GM23338 (cell line): ENCODE results near the gene SOS2. TPM values are rescaled to one million over a fixed set of nuclear protein-coding genes. Genes with fewer than 3 reads are reported as not detected.

Experiments
- ATAC-seq: fragments of 200-7000 bp; cut with Tn5 transposase; 3 replicates; pipeline ENCODE4 v1.9.1; 2020
- DNase-seq: peaks from one replicate; pipeline ENCODE4 v3.0.0-alpha.2; 2015; ENCODE audit warnings: low spot score
- H2AFZ ChIP-seq: fragments of 200-600 bp; sonication (generic); 2 replicates; pipeline ENCODE4 v1.8.0; 2016; ENCODE audit warnings: antibody characterized with exemption, mild to moderate bottlenecking, moderate library complexity
- H3F3A ChIP-seq: fragments of 200-600 bp; sonication (generic); replicated peaks from 2 replicates; pipeline ENCODE4 v1.8.0; 2017; ENCODE audit warnings: antibody characterized with exemption, mixed run types, low read depth
- H3K27ac ChIP-seq: fragments of 200-600 bp; sonication (generic); 2 replicates; pipeline ENCODE4 v1.6.1; 2016; ENCODE audit warnings: low read depth
- H3K27me3 ChIP-seq: fragments of 200-600 bp; sonication (generic); 2 replicates; pipeline ENCODE4 v1.8.0; 2016; ENCODE audit warnings: mild to moderate bottlenecking, mixed run types, moderate library complexity; ENCODE audit not compliant: insufficient read depth
- H3K36me3 ChIP-seq: fragments of 200-600 bp; sonication (generic); 2 replicates; pipeline ENCODE4 v1.8.0; 2016; ENCODE audit warnings: mild to moderate bottlenecking; ENCODE audit not compliant: insufficient read depth
- H3K4me1 ChIP-seq: fragments of 200-600 bp; sonication (generic); 2 replicates; pipeline ENCODE4 v1.8.0; 2016; ENCODE audit warnings: mild to moderate bottlenecking, moderate library complexity; ENCODE audit not compliant: insufficient read depth
- H3K4me2 ChIP-seq: fragments of 200-600 bp; sonication (generic); 2 replicates; pipeline ENCODE4 v1.7.1; 2017; ENCODE audit warnings: mixed run types
- H3K4me3 ChIP-seq: fragments of 200-600 bp; sonication (generic); 2 replicates; pipeline ENCODE4 v1.6.1; 2016; ENCODE audit warnings: mixed run types
- H3K79me2 ChIP-seq: fragments of 200-600 bp; sonication (generic); replicated peaks from 2 replicates; pipeline ENCODE4 v1.8.0; 2017; ENCODE audit warnings: mild to moderate bottlenecking; ENCODE audit not compliant: insufficient read depth
- H3K9me2 ChIP-seq: fragments of 200-600 bp; sonication (generic); 2 replicates; pipeline ENCODE4 v1.8.0; 2017; ENCODE audit not compliant: insufficient read depth
- H4K20me1 ChIP-seq: fragments of 200-600 bp; sonication (generic); replicated peaks from 2 replicates; pipeline ENCODE4 v1.8.0; 2017; ENCODE audit warnings: mild to moderate bottlenecking; ENCODE audit not compliant: insufficient read depth
- H3K27ac Mint-ChIP-seq: 2 replicates; pipeline ENCODE4 v1.8.0; 2020; ENCODE audit warnings: inconsistent platforms, mild to moderate bottlenecking, moderate library complexity, mixed read lengths
- H3K27me3 Mint-ChIP-seq: 3 replicates; pipeline ENCODE4 v1.8.0; 2022; ENCODE audit warnings: low read depth, mild to moderate bottlenecking, moderate library complexity, mixed read lengths, inconsistent platforms; ENCODE audit not compliant: insufficient read depth, poor library complexity
- H3K36me3 Mint-ChIP-seq: 3 replicates; pipeline ENCODE4 v1.8.0; 2021; ENCODE audit warnings: low read depth, mild to moderate bottlenecking, inconsistent platforms, moderate library complexity, mixed read lengths
- H3K4me1 Mint-ChIP-seq: 3 replicates; pipeline ENCODE4 v1.8.0; 2020; ENCODE audit warnings: mild to moderate bottlenecking, inconsistent platforms, mixed read lengths
- H3K4me3 Mint-ChIP-seq: 3 replicates; pipeline ENCODE4 v1.8.0; 2021; ENCODE audit warnings: moderate library complexity, mild to moderate bottlenecking, inconsistent platforms, mixed read lengths
- H3K9me3 Mint-ChIP-seq: 3 replicates; pipeline ENCODE4 v1.8.0; 2020; ENCODE audit warnings: moderate library complexity, mild to moderate bottlenecking, inconsistent platforms, mixed read lengths
- EZH2phosphoT487 ChIP-seq: fragments of 200-600 bp; sonication (generic); IDR thresholded peaks from one replicate; pipeline ENCODE4 v1.8.1; 2018; ENCODE audit warnings: antibody characterized with exemption; ENCODE audit not compliant: unreplicated experiment
- ZNF114 ChIP-seq: fragments of 250-450 bp; sonication (Bioruptor Pico); IDR thresholded peaks from 2 replicates; pipeline ENCODE4 v1.5.0; 2020; ENCODE audit warnings: mild to moderate bottlenecking, moderate library complexity
- polyA plus RNA-seq: library from polyadenylated mRNA; unstranded; fragments of >200 nt; fragmentation: Nextera tagmentation; extraction: Ambion mirVana; gene quantifications from 2 replicates; pipeline ENCODE4 v1.2.1, GENCODE V29; 2016
- total RNA-seq: library from RNA; depleted of rRNA; stranded (reverse); fragments of >200 nt; shearing (Covaris generic); gene quantifications from 2 replicates; pipeline ENCODE4 v1.2.3, GENCODE V29; 2014
- TF ChIP-seq, protein P1 (sequence below): fragments of 250-450 bp; sonication (Bioruptor Pico); IDR thresholded peaks from 2 replicates; pipeline ENCODE4 v1.5.0; 2020; ENCODE audit warnings: mild to moderate bottlenecking, moderate library complexity
- TF ChIP-seq, protein P2 (sequence below), 2 experiments: fragments of 200-600 bp in 1 of 2; sonication (generic) in 1 of 2; conservative IDR thresholded peaks; 2 replicates each; pipeline versions ENCODE4 v1.5.1 to v1.6.1; 2016 to 2017; ENCODE audit warnings: antibody characterized with exemption in 2 of 2, low read depth in 2 of 2, mild to moderate bottlenecking in 2 of 2, moderate library complexity in 1 of 2
- TF ChIP-seq, protein P3 (sequence below): IDR thresholded peaks from one replicate; pipeline ENCODE4 v1.6.1; 2018; ENCODE audit warnings: antibody characterized with exemption; ENCODE audit not compliant: unreplicated experiment

SOS2 gene
- total and polyA plus RNA-seq, 2 experiments from 2014 or later, result 3.5 to 11.4 TPM

DNA sequence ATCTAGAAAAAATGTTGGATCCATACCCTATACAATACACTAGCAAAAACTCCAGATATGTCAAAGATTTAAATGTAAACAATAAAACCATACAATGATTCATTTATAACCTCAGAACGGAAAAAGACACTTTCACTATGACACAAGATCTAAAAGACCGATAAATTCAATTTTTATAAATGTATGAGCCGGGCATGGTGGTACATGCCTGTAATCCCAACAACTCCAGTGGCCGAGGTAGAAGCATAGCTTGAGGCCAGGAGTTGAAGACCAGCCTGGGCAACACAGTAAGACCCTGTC lies 2.5 kb upstream of the SOS2 start:
- Histone ChIP-seq H3K9me2 (no peaks in the 10 kb centered on the region), H2AFZ (no peak overlapping the region), H3K4me3 (no peak overlapping the region), H3K4me2 (no peak overlapping the region), H4K20me1 (no peaks in the 10 kb centered on the region), H3K27me3 (no peaks in the 10 kb centered on the region; the same call in 1 of the 2 replicates), H3K79me2 (peaks cover 18% of the 10 kb centered on the region), H3K36me3 (no peaks in the 10 kb centered on the region), H3K4me1 (peaks cover 9% of the 10 kb centered on the region; the same call in 1 of the 2 replicates), H3F3A (0 out of 2 replicates have a peak, but pooled peaks cover 6% of the 10 kb centered on the region), H3K27ac (no peak overlapping the region)
- H3K4me1 Mint-ChIP-seq, result peaks cover 15% of the 10 kb centered on the region; the same call in 2 of the 3 replicates
- H3K27me3 Mint-ChIP-seq, result peaks cover 4% of the 10 kb centered on the region
- H3K36me3 Mint-ChIP-seq, result peaks cover under 1% of the 10 kb centered on the region; the same call in 1 of the 3 replicates
- DNase-seq (no peak), ATAC-seq (no peak)
- TF ChIP-seq, protein P1, sequence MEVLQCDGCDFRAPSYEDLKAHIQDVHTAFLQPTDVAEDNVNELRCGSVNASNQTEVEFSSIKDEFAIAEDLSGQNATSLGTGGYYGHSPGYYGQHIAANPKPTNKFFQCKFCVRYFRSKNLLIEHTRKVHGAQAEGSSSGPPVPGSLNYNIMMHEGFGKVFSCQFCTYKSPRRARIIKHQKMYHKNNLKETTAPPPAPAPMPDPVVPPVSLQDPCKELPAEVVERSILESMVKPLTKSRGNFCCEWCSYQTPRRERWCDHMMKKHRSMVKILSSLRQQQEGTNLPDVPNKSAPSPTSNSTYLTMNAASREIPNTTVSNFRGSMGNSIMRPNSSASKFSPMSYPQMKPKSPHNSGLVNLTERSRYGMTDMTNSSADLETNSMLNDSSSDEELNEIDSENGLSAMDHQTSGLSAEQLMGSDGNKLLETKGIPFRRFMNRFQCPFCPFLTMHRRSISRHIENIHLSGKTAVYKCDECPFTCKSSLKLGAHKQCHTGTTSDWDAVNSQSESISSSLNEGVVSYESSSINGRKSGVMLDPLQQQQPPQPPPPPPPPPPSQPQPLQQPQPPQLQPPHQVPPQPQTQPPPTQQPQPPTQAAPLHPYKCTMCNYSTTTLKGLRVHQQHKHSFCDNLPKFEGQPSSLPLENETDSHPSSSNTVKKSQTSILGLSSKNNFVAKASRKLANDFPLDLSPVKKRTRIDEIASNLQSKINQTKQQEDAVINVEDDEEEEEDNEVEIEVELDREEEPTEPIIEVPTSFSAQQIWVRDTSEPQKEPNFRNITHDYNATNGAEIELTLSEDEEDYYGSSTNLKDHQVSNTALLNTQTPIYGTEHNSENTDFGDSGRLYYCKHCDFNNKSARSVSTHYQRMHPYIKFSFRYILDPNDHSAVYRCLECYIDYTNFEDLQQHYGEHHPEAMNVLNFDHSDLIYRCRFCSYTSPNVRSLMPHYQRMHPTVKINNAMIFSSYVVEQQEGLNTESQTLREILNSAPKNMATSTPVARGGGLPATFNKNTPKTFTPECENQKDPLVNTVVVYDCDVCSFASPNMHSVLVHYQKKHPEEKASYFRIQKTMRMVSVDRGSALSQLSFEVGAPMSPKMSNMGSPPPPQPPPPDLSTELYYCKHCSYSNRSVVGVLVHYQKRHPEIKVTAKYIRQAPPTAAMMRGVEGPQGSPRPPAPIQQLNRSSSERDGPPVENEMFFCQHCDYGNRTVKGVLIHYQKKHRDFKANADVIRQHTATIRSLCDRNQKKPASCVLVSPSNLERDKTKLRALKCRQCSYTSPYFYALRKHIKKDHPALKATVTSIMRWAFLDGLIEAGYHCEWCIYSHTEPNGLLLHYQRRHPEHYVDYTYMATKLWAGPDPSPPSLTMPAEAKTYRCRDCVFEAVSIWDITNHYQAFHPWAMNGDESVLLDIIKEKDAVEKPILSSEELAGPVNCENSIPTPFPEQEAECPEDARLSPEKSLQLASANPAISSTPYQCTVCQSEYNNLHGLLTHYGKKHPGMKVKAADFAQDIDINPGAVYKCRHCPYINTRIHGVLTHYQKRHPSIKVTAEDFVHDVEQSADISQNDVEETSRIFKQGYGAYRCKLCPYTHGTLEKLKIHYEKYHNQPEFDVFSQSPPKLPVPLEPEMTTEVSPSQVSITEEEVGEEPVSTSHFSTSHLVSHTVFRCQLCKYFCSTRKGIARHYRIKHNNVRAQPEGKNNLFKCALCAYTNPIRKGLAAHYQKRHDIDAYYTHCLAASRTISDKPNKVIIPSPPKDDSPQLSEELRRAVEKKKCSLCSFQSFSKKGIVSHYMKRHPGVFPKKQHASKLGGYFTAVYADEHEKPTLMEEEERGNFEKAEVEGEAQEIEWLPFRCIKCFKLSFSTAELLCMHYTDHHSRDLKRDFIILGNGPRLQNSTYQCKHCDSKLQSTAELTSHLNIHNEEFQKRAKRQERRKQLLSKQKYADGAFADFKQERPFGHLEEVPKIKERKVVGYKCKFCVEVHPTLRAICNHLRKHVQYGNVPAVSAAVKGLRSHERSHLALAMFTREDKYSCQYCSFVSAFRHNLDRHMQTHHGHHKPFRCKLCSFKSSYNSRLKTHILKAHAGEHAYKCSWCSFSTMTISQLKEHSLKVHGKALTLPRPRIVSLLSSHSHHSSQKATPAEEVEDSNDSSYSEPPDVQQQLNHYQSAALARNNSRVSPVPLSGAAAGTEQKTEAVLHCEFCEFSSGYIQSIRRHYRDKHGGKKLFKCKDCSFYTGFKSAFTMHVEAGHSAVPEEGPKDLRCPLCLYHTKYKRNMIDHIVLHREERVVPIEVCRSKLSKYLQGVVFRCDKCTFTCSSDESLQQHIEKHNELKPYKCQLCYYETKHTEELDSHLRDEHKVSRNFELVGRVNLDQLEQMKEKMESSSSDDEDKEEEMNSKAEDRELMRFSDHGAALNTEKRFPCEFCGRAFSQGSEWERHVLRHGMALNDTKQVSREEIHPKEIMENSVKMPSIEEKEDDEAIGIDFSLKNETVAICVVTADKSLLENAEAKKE (CRISPR knock-in tag), result no peak
- TF ChIP-seq, protein P2, sequence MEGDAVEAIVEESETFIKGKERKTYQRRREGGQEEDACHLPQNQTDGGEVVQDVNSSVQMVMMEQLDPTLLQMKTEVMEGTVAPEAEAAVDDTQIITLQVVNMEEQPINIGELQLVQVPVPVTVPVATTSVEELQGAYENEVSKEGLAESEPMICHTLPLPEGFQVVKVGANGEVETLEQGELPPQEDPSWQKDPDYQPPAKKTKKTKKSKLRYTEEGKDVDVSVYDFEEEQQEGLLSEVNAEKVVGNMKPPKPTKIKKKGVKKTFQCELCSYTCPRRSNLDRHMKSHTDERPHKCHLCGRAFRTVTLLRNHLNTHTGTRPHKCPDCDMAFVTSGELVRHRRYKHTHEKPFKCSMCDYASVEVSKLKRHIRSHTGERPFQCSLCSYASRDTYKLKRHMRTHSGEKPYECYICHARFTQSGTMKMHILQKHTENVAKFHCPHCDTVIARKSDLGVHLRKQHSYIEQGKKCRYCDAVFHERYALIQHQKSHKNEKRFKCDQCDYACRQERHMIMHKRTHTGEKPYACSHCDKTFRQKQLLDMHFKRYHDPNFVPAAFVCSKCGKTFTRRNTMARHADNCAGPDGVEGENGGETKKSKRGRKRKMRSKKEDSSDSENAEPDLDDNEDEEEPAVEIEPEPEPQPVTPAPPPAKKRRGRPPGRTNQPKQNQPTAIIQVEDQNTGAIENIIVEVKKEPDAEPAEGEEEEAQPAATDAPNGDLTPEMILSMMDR (conservative IDR thresholded peaks at IDR 0.05; ENCODE audit: low read depth in 2 of 2), result no peak
- TF ChIP-seq EZH2phosphoT487 (no peak), ZNF114 (CRISPR knock-in tag) (no peak)
- TF ChIP-seq, protein P3, sequence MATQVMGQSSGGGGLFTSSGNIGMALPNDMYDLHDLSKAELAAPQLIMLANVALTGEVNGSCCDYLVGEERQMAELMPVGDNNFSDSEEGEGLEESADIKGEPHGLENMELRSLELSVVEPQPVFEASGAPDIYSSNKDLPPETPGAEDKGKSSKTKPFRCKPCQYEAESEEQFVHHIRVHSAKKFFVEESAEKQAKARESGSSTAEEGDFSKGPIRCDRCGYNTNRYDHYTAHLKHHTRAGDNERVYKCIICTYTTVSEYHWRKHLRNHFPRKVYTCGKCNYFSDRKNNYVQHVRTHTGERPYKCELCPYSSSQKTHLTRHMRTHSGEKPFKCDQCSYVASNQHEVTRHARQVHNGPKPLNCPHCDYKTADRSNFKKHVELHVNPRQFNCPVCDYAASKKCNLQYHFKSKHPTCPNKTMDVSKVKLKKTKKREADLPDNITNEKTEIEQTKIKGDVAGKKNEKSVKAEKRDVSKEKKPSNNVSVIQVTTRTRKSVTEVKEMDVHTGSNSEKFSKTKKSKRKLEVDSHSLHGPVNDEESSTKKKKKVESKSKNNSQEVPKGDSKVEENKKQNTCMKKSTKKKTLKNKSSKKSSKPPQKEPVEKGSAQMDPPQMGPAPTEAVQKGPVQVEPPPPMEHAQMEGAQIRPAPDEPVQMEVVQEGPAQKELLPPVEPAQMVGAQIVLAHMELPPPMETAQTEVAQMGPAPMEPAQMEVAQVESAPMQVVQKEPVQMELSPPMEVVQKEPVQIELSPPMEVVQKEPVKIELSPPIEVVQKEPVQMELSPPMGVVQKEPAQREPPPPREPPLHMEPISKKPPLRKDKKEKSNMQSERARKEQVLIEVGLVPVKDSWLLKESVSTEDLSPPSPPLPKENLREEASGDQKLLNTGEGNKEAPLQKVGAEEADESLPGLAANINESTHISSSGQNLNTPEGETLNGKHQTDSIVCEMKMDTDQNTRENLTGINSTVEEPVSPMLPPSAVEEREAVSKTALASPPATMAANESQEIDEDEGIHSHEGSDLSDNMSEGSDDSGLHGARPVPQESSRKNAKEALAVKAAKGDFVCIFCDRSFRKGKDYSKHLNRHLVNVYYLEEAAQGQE, result no peak
- H3K9me3 Mint-ChIP-seq, result peaks cover 2% of the 10 kb centered on the region; the same call in 1 of the 3 replicates
- H3K27ac Mint-ChIP-seq, result no peak overlapping the region
- H3K4me3 Mint-ChIP-seq, result no peak overlapping the region
